ENCODE data around the gene RTN4RL2.

The RTN4RL2 gene

DNA sequence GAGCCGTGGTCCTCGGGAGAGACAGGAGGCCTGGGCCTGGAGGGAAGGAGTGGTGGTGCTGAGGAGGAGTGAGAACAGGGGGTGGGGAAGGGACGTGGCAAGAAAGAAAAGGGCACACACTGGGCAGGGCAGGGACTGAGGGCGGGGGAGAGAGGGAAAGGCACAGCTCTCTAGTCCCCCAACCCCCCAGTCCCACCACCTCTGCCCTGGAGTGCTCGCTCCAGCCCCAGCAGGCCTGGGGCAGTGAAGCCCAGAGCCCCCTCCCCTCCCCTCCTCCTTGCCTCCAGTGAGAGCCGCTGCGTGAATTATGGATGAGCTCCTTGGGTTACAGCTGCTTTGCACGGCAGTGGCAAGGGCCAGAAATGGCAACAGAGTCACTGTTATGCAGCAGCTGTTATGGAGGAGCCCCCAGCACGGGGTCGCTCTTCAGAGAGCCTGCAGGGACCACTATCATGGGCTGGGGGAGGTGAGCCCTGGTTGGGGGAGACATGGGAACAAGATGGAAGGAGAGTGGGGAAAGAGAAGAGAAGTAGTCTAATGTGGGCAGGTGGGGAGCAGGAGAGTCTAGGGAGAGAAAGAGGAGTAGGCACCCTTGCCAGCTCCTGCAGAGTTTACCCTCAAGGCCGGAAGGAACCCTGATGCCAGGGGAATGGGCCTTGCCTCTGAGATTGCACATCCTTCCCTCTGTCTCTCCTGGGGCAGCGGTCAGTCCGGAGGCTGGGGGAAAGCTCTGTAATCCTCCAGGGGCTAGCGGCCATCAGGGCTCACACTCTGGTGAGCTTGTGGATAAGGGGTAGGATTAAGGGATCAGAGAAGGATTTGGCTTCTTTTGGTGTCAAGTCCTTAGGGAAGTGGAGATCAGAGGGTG, 3.6 kb downstream of the RTN4RL2 start:
- DNase-seq = no peak

- no peak for DNase-seq
Observed at GRCh38 chr11:57464539-57465181, 4.3 kb downstream of the RTN4RL2 start.

- no peak for DNase-seq
Observed at GRCh38 chr11:57466680-57467079, 6.4 kb downstream of the RTN4RL2 start.

GRCh38 chr11:57467508-57468157, 7.3 kb downstream of the RTN4RL2 start:
- no peak for DNase-seq

DNA sequence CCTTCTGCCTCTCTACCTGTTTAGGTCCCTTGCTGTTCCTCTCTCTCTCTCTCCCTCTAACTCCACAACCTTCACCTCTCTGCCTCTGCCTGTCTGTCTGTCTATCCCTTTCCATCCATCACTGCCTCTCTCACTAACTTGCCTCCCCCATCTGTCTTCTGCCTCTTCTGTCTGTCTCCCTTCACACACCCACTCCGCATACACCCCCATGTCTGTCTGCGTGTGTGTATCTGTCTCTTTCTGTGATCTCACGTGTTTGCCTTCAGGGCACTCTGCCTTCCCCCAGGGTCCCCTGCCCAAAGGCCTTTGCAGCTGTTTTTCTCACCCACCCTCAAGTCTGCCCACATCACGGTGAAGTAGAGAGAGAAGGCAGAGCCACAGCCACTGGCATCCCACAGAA, 7.9 kb downstream of the RTN4RL2 start:
- DNase-seq = no peak

- no peak for DNase-seq
Observed at GRCh38 chr11:57469268-57469667, 8.9 kb downstream of the RTN4RL2 start.

- DNase-seq = no peak
Observed at GRCh38 chr11:57471496-57471895, 11.2 kb downstream of the RTN4RL2 start.

DNA sequence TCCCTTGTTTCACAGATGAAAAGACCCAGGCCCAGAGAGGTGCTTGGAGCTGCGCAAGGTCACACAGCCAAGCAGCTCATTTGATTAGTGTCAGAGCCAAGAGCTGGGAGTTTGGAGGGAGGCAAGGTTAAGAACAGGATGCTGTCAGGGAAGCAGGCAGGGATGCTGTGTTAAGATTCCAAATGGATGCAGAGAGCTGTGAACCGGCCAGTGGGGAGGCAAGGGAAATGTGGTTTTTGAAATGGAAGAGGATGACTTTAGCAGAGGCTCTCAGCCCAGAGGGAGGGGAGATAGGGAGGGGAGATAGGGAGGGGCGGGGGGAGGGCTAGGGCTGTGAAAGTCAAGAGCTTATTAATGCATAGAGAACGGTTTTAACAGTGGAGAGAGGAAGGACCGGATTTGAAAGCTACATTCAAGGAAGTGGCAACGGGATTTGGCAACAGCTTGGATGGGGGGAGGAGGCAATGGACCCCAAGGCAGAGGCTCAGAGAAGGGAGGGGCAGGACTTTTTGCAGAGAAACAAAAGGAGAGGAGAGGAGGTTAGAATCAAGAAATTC, 13.0 kb downstream of the RTN4RL2 start:
- DNase-seq = no peak

DNA sequence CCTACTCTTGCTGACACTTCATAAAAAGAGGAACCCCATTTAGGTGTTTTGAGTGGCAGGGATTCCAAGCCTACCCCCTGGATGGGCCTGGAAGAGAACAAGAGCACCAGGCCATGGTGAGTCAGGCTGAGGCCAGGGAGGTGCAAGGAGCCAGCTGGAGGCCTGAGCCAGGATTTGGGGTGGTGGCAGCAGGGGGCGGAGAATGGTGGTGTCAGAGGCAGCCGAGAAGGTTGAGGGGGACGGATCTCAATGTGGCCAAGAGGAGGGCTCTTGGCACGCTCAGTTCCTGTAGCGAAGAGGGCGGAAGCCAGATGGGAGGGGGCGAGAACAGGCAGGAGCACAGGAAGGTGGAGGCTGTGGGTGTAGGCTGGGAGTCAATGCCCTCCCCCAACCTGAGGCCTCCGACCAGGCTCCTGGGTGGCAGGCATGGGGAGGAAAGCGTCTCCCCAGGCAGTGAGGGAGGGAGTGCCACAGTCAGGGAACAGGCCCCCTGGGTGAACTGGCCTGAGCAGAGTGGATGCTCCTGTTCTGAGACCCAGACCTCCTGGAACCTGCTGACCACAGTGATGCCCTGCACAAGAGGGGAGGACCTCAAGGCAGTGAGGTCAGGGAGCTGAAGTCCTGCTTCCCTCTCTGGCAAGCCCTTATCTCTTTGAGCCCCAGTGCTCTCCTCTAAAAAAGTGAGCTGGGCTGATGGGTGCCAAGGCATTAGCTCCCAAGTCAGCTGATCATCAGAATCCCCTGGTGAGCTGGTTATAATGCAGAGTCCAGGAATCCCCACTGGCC, 13.9 kb downstream of the RTN4RL2 start:
- DNase-seq = peak in 1 of 2 donors; percentile 87

GRCh38 chr11:57474803-57475115, 14.4 kb downstream of the RTN4RL2 start:
- DNase-seq = no peak

DNA sequence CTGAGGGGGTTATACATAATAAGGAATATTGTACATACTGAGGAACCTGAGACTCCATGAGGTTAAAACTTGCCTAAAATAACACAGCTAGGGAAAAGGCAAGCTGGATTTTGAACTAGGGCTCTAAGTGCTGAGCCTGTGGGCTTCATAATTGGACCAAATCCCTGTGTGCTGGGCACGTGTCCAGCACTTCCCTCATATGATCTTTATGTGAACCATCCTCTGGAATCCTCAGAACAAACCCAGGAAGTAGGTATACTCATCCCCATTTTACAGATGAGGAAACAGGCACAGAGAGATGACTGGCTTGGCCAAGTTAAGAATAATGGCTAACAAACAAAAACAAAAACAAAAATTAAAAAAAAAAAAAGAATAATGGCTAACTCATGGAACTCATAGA, 14.9 kb downstream of the RTN4RL2 start:
- DNase-seq = no peak

DNA sequence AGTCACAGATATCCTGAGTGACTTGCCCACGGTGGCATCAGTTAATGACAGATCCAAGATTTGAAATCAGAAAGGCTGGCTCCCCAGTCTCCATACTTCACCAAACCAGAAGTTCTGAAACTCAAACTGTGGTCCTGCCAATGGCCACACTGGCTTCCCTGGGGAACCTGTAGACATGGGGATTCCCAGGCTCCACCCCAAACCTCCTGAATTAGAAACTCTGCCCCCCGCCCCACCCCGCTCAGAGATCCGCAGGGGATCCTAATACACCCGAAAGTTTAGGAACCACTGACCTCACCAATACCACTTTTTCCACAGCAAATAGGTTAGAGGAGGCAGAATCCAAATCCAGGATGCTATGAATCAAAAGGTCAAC, 15.3 kb downstream of the RTN4RL2 start:
- no peak for DNase-seq

DNA sequence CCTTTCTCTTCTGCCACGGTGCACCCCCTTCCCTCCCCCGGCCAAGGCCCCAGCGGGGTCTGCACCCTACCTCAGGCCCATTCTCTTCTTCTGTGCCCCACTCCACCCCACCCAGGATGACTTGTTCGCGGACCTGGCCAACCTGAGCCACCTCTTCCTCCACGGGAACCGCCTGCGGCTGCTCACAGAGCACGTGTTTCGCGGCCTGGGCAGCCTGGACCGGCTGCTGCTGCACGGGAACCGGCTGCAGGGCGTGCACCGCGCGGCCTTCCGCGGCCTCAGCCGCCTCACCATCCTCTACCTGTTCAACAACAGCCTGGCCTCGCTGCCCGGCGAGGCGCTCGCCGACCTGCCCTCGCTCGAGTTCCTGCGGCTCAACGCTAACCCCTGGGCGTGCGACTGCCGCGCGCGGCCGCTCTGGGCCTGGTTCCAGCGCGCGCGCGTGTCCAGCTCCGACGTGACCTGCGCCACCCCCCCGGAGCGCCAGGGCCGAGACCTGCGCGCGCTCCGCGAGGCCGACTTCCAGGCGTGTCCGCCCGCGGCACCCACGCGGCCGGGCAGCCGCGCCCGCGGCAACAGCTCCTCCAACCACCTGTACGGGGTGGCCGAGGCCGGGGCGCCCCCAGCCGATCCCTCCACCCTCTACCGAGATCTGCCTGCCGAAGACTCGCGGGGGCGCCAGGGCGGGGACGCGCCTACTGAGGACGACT, 15.9 kb downstream of the RTN4RL2 start:
- no peak for DNase-seq

DNA sequence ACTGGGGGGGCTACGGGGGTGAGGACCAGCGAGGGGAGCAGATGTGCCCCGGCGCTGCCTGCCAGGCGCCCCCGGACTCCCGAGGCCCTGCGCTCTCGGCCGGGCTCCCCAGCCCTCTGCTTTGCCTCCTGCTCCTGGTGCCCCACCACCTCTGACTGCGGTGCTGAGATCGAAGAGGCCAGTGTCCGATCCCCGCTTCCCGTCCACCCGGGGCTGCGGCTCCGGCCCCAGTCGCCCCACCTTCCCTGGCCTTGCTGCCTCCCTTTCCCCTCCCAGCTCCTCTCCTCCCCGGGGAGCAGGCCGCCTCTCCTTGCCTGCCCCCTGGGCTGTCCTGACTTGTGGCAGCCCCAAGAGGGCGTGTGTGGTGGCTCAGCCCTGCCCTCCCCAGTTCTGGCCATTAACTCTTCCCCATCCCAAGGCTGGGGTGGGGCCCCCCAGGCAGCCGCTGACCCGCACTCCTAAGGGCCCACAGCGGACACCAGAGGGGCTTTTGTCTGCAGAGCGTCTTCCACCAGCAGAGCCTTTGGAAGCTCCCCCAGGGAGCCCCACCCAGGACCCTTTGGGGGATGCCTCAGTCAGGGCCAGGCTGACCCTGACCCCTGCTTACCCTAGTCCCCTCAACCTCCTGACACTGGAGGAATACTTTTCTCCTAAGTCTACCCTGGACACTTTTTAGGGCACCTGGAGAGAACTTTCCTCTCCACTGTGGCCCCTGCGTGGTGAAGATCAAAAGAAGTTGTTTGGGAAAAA, 16.6 kb downstream of the RTN4RL2 start:
- peak; percentile 22 to 28 for DNase-seq

- no peak for DNase-seq
Observed at GRCh38 chr11:57477507-57478189, 17.3 kb downstream of the RTN4RL2 start.

GRCh38 chr11:57479021-57479663, 18.8 kb downstream of the RTN4RL2 start:
- no peak for DNase-seq

GRCh38 chr11:57479911-57480310, 19.6 kb downstream of the RTN4RL2 start:
- no peak for DNase-seq

- peak; percentile 17 to 52 for DNase-seq
Observed at GRCh38 chr11:57480409-57481137, 20.2 kb downstream of the RTN4RL2 start.

DNA sequence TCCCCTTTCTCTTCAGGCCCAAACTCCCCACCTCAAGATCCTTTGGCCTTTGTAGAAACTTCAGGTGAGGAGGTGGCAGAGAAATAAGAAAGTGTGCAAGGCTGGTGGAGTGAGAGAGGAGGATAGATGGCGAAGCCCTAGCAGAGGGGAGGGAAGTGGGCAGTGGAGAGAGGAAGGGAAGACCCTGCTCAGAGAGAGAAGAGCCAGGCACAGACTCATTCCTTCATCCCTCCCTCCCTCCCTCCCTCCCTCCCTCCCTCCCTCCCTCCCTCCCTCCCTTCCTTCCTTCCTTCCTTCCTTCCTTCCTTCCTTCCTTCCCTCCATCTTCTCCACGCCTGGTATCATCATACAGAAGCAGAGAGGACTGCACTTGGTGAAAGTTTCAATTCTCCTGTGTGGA, 21.0 kb downstream of the RTN4RL2 start:
- DNase-seq = no peak

Data from bone marrow (tissue), 2 donors.